HG02642 (cell line): ENCODE measurements around the gene AMHR2.

Experiments
- ATAC-seq: cut with Tn5 transposase; IDR thresholded peaks from one replicate; pipeline ENCODE4 v1.9.1; 2021; ENCODE audit warnings: mild to moderate bottlenecking; ENCODE audit not compliant: unreplicated experiment, poor library complexity

Gene AMHR2

GRCh38 chr12:53472056-53472582 lies 48.5 kb downstream of the AMHR2 start:
- ATAC-seq, result no peak

GRCh38 chr12:53474077-53474476 lies 50.4 kb downstream of the AMHR2 start:
- no peak for ATAC-seq

- ATAC-seq, result no peak
These were observed 51.2 kb downstream of the AMHR2 start for GRCh38 chr12:53474819-53475218.

GRCh38 chr12:53476769-53477209 lies 53.1 kb downstream of the AMHR2 start:
- no peak for ATAC-seq

GRCh38 chr12:53478865-53479264 lies 55.2 kb downstream of the AMHR2 start:
- no peak for ATAC-seq

GRCh38 chr12:53479331-53479730 lies 55.7 kb downstream of the AMHR2 start:
- ATAC-seq, result no peak

- no peak for ATAC-seq
These were observed 57.1 kb downstream of the AMHR2 start for GRCh38 chr12:53480491-53481442.
